Kidney (tissue), 14 donors: ENCODE measurements around the gene MRPL4. TPM values are rescaled to one million over a fixed set of nuclear protein-coding genes. Genes with fewer than 3 reads are reported as not detected.

Source experiments
- DNase-seq, 5 donors: peaks; one replicate each; pipeline ENCODE4 v3.0.0-alpha.2; 2013 to 2020
- FAIRE-seq: peaks from 2 replicates; lab custom pipeline; 2012; peaks lifted over from hg19 to GRCh38; lab: Jason Lieb, UNC
- H3K27ac ChIP-seq, 2 donors: one replicate each; pipeline ENCODE4 v1.7.0; 2013; ENCODE audit warnings: low read depth in 2 of 2, low read length in 2 of 2, inconsistent platforms in 1 of 2
- H3K27me3 ChIP-seq: one replicate; pipeline ENCODE4 v1.7.1; 2013; ENCODE audit warnings: low read length, inconsistent platforms; ENCODE audit not compliant: control insufficient read depth, insufficient read depth
- H3K36me3 ChIP-seq, 3 donors: one replicate each; pipeline versions ENCODE4 v1.7.0 to v1.7.1; 2013; ENCODE audit warnings: low read length in 3 of 3, control low read depth in 1 of 3, inconsistent platforms in 1 of 3; ENCODE audit not compliant: insufficient read depth in 3 of 3, control insufficient read depth in 2 of 3
- H3K4me1 ChIP-seq, 3 donors: one replicate each; pipeline versions ENCODE4 v1.7.0 to v1.7.1; 2013; ENCODE audit warnings: low read length in 3 of 3, inconsistent platforms in 1 of 3, low read depth in 1 of 3; ENCODE audit not compliant: control insufficient read depth in 2 of 3, insufficient read depth in 2 of 3
- H3K4me3 ChIP-seq, 3 donors: one replicate each; pipeline versions ENCODE4 v1.7.0 to v1.8.1; 2013; ENCODE audit warnings: low read length in 3 of 3, control low read depth in 1 of 3, inconsistent platforms in 1 of 3
- H3K9ac ChIP-seq, 3 donors: one replicate each; pipeline versions ENCODE4 v1.7.0 to v1.7.1; 2013; ENCODE audit warnings: low read length in 3 of 3, control low read depth in 1 of 3, inconsistent platforms in 1 of 3
- H3K9me3 ChIP-seq, 3 donors: one replicate each; pipeline versions ENCODE4 v1.7.0 to v1.7.1; 2013; ENCODE audit warnings: low read length in 3 of 3, control low read depth in 1 of 3, inconsistent platforms in 1 of 3; ENCODE audit not compliant: control insufficient read depth in 2 of 3, insufficient read depth in 1 of 3
- intact Hi-C: fragments of 100-400 bp; cut with DNase I; formaldehyde crosslinking; loops from one replicate; pipeline ENCODE4 v1.11.1; 2022
- polyA plus RNA-seq: library from polyadenylated mRNA; stranded (reverse); fragments of 350-450 nt; fragmentation: Illumina TruSeq; extraction: RNeasy Lipid Tissue Mini Kit (QIAGEN cat#74804); gene quantifications from one replicate; pipeline ENCODE4 v1.2.3, GENCODE V29; 2014; ENCODE audit warnings: low read depth, low replicate concordance; ENCODE audit not compliant: insufficient read depth
- total RNA-seq: library from RNA; stranded (reverse); fragmentation: NEBNext Ultra II Directional; extraction: Animal tissue kit (Norgen Biotek cat#: 25700); gene quantifications from one replicate; pipeline ENCODE4 v1.2.1, GENCODE V29; 2021
- TF ChIP-seq, protein P1 (sequence below): IDR thresholded peaks from 3 replicates; pipeline ENCODE4 v1.5.1; 2012; ENCODE audit warnings: mild to moderate bottlenecking, moderate library complexity, borderline replicate concordance; ENCODE audit not compliant: insufficient read depth; ENCODE audit errors: extremely low read depth
- donor health status: control.
- donor health status: control.
- donor health status: control.
- donor health status: control.
- donor health status: control.
- donor health status: DM: yes; HTN: yes; CAD: no.
- donor health status: Normal renal cell carcinoma (clear cell type).

Gene MRPL4
- total and polyA plus RNA-seq, 2 donors from 2014 or later: 44.8 to 102 TPM

DNA sequence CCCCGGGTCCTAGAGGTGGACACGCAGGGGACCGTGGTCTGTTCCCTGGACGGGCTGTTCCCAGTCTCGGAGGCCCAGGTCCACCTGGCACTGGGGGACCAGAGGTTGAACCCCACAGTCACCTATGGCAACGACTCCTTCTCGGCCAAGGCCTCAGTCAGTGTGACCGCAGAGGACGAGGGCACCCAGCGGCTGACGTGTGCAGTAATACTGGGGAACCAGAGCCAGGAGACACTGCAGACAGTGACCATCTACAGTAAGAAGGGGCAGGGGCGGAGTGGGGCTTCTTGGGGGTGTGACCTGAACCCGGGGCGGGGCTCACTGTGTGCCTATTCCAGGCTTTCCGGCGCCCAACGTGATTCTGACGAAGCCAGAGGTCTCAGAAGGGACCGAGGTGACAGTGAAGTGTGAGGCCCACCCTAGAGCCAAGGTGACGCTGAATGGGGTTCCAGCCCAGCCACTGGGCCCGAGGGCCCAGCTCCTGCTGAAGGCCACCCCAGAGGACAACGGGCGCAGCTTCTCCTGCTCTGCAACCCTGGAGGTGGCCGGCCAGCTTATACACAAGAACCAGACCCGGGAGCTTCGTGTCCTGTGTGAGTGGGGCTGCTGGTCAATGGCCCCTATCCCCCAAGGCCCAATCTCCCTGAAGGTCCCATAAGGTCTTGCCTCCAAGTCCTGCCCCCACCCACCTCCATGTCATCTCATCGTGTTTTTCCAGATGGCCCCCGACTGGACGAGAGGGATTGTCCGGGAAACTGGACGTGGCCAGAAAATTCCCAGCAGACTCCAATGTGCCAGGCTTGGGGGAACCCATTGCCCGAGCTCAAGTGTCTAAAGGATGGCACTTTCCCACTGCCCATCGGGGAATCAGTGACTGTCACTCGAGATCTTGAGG lies 32.3 kb downstream of the MRPL4 start:
- Histone ChIP-seq H3K27me3 (peaks cover 14% of the 10 kb centered on the region), H3K27ac (no peak overlapping the region), H3K4me3 (no peak overlapping the region), H3K9ac (no peak overlapping the region), H3K36me3 (peaks cover 0 to 3% (median 0%) of the 10 kb centered on the region in 3 donors), H3K4me1 (peaks cover 0 to 7% (median 4%) of the 10 kb centered on the region in 3 donors), H3K9me3 (no peaks in the 10 kb centered on the region)
- FAIRE-seq: no peak
- intact Hi-C loops: no loop called here
- TF ChIP-seq, protein P1, sequence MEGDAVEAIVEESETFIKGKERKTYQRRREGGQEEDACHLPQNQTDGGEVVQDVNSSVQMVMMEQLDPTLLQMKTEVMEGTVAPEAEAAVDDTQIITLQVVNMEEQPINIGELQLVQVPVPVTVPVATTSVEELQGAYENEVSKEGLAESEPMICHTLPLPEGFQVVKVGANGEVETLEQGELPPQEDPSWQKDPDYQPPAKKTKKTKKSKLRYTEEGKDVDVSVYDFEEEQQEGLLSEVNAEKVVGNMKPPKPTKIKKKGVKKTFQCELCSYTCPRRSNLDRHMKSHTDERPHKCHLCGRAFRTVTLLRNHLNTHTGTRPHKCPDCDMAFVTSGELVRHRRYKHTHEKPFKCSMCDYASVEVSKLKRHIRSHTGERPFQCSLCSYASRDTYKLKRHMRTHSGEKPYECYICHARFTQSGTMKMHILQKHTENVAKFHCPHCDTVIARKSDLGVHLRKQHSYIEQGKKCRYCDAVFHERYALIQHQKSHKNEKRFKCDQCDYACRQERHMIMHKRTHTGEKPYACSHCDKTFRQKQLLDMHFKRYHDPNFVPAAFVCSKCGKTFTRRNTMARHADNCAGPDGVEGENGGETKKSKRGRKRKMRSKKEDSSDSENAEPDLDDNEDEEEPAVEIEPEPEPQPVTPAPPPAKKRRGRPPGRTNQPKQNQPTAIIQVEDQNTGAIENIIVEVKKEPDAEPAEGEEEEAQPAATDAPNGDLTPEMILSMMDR: no peak
- peak in 1 of 5 donors; percentile 70 for DNase-seq

DNA sequence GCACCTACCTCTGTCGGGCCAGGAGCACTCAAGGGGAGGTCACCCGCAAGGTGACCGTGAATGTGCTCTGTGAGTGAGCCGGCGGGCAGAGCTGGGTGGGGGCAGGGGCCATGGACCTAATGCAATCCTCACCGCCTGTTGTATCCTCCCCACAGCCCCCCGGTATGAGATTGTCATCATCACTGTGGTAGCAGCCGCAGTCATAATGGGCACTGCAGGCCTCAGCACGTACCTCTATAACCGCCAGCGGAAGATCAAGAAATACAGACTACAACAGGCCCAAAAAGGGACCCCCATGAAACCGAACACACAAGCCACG lies 32.9 kb downstream of the MRPL4 start:
- intact Hi-C loops: no loop called here
- Histone ChIP-seq H3K27me3 (peaks cover 16% of the 10 kb centered on the region), H3K36me3 (peaks cover 0 to 3% (median 0%) of the 10 kb centered on the region in 3 donors), H3K4me3 (no peak overlapping the region), H3K9me3 (no peaks in the 10 kb centered on the region), H3K9ac (no peak overlapping the region), H3K27ac (no peak overlapping the region), H3K4me1 (peaks cover 0 to 7% (median 4%) of the 10 kb centered on the region in 3 donors)
- FAIRE-seq (no peak), DNase-seq (no peak)
- TF ChIP-seq, protein P1: no peak

DNA sequence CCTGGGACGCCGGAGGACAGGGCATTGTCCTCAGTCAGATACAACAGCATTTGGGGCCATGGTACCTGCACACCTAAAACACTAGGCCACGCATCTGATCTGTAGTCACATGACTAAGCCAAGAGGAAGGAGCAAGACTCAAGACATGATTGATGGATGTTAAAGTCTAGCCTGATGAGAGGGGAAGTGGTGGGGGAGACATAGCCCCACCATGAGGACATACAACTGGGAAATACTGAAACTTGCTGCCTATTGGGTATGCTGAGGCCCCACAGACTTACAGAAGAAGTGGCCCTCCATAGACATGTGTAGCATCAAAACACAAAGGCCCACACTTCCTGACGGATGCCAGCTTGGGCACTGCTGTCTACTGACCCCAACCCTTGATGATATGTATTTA lies 33.4 kb downstream of the MRPL4 start:
- peaks cover 0 to 3% (median 0%) of the 10 kb centered on the region in 3 donors for H3K36me3 ChIP-seq
- peaks cover 16% of the 10 kb centered on the region for H3K27me3 ChIP-seq
- intact Hi-C loops: no loop called here
- no peaks in the 10 kb centered on the region for H3K9me3 ChIP-seq
- H3K4me3 ChIP-seq: no peak overlapping the region
- TF ChIP-seq, protein P1: no peak
- H3K4me1 ChIP-seq: peaks cover 0 to 8% (median 4%) of the 10 kb centered on the region in 3 donors
- no peak for DNase-seq
- H3K9ac ChIP-seq: no peak overlapping the region
- no peak for FAIRE-seq
- no peak overlapping the region for H3K27ac ChIP-seq
